ENCODE results near the gene RBM33. TPM values are rescaled to one million over a fixed set of nuclear protein-coding genes. Genes with fewer than 3 reads are reported as not detected.

RBM33 gene
- total RNA-seq, 1 donor from 2014 or later, result 50.5 TPM

- no peak for TF ChIP-seq CTCF (IDR thresholded peaks at IDR 0.05; ENCODE audit: insufficient read depth, low read depth, low read length)
- no peak for TF ChIP-seq EZH2 (IDR thresholded peaks at IDR 0.05; ENCODE audit: insufficient read depth, low read length)
- H3K79me2 ChIP-seq (ENCODE audit: insufficient read depth, low read length), result no peaks in the 10 kb centered on the region
- no peak for FAIRE-seq
- H3K4me2 ChIP-seq (ENCODE audit: low read length), result no peak overlapping the region
- Mint-ChIP-seq H3K9me3 (ENCODE audit: unreplicated experiment) (no peaks in the 10 kb centered on the region), H3K27ac (ENCODE audit: unreplicated experiment) (peak overlapping the region; percentile 59), H3K36me3 (ENCODE audit: low read depth, unreplicated experiment) (peaks cover 6% of the 10 kb centered on the region), H3K4me1 (ENCODE audit: low read depth, unreplicated experiment) (peaks cover 14% of the 10 kb centered on the region), H3K27me3 (ENCODE audit: low read depth, unreplicated experiment) (no peaks in the 10 kb centered on the region), H3K4me3 (ENCODE audit: unreplicated experiment) (no peak overlapping the region)
- H3K36me3 ChIP-seq (ENCODE audit: insufficient read depth, low read length), result peaks cover 26% of the 10 kb centered on the region
- no peak overlapping the region for H3K9ac ChIP-seq (ENCODE audit: low read length)
- peaks cover 40% of the 10 kb centered on the region for H4K20me1 ChIP-seq (ENCODE audit: insufficient read depth, low read length)
- H2AFZ ChIP-seq (ENCODE audit: low read depth, low read length), result no peak overlapping the region
- no peak overlapping the region for H3K4me3 ChIP-seq (ENCODE audit: insufficient read depth, low read depth, low read length)
- no peaks in the 10 kb centered on the region for H3K4me1 ChIP-seq (ENCODE audit: insufficient read depth, low read length)
- no peak overlapping the region for H3K27ac ChIP-seq (ENCODE audit: low read depth, low read length)
- H3K9me3 ChIP-seq (ENCODE audit: insufficient read depth, low read depth, low read length), result no peaks in the 10 kb centered on the region
- DNase-seq (ENCODE audit: low read depth), result no peak
- H3K27me3 ChIP-seq (ENCODE audit: insufficient read depth, low read length), result no peaks in the 10 kb centered on the region
These were observed 125.8 kb downstream of the RBM33 start for GRCh38 chr7:155770241-155770640.

- no peak overlapping the region for H3K27ac ChIP-seq (ENCODE audit: low read depth, low read length)
- no peaks in the 10 kb centered on the region for H3K9me3 Mint-ChIP-seq (ENCODE audit: unreplicated experiment)
- H3K4me3 Mint-ChIP-seq (ENCODE audit: unreplicated experiment), result no peak overlapping the region
- FAIRE-seq, result no peak
- H3K4me1 Mint-ChIP-seq (ENCODE audit: low read depth, unreplicated experiment), result peaks cover 14% of the 10 kb centered on the region
- H3K9ac ChIP-seq (ENCODE audit: low read length), result no peak overlapping the region
- H2AFZ ChIP-seq (ENCODE audit: low read depth, low read length), result no peak overlapping the region
- H3K27me3 Mint-ChIP-seq (ENCODE audit: low read depth, unreplicated experiment), result no peaks in the 10 kb centered on the region
- H3K9me3 ChIP-seq (ENCODE audit: insufficient read depth, low read depth, low read length), result no peaks in the 10 kb centered on the region
- H3K36me3 ChIP-seq (ENCODE audit: insufficient read depth, low read length), result peaks cover 26% of the 10 kb centered on the region
- peaks cover 32% of the 10 kb centered on the region for H4K20me1 ChIP-seq (ENCODE audit: insufficient read depth, low read length)
- no peak overlapping the region for H3K27ac Mint-ChIP-seq (ENCODE audit: unreplicated experiment)
- H3K36me3 Mint-ChIP-seq (ENCODE audit: low read depth, unreplicated experiment), result peaks cover 12% of the 10 kb centered on the region
- no peaks in the 10 kb centered on the region for H3K4me1 ChIP-seq (ENCODE audit: insufficient read depth, low read length)
- H3K4me2 ChIP-seq (ENCODE audit: low read length), result no peak overlapping the region
- DNase-seq (ENCODE audit: low read depth), result no peak
- no peak overlapping the region for H3K4me3 ChIP-seq (ENCODE audit: insufficient read depth, low read depth, low read length)
- TF ChIP-seq EZH2 (IDR thresholded peaks at IDR 0.05; ENCODE audit: insufficient read depth, low read length), result no peak
- TF ChIP-seq CTCF (IDR thresholded peaks at IDR 0.05; ENCODE audit: insufficient read depth, low read depth, low read length), result no peak
- H3K27me3 ChIP-seq (ENCODE audit: insufficient read depth, low read length), result no peaks in the 10 kb centered on the region
- no peaks in the 10 kb centered on the region for H3K79me2 ChIP-seq (ENCODE audit: insufficient read depth, low read length)
These were observed 129.1 kb downstream of the RBM33 start for GRCh38 chr7:155773531-155773930.

- H3K4me3 ChIP-seq (ENCODE audit: insufficient read depth, low read depth, low read length), result no peak overlapping the region
- Mint-ChIP-seq H3K27ac (ENCODE audit: unreplicated experiment) (no peak overlapping the region), H3K36me3 (ENCODE audit: low read depth, unreplicated experiment) (peaks cover 12% of the 10 kb centered on the region), H3K9me3 (ENCODE audit: unreplicated experiment) (no peaks in the 10 kb centered on the region), H3K4me3 (ENCODE audit: unreplicated experiment) (no peak overlapping the region), H3K4me1 (ENCODE audit: low read depth, unreplicated experiment) (peaks cover 9% of the 10 kb centered on the region), H3K27me3 (ENCODE audit: low read depth, unreplicated experiment) (no peaks in the 10 kb centered on the region)
- H2AFZ ChIP-seq (ENCODE audit: low read depth, low read length), result no peak overlapping the region
- H3K9me3 ChIP-seq (ENCODE audit: insufficient read depth, low read depth, low read length), result no peaks in the 10 kb centered on the region
- TF ChIP-seq CTCF (IDR thresholded peaks at IDR 0.05; ENCODE audit: insufficient read depth, low read depth, low read length) (no peak), EZH2 (IDR thresholded peaks at IDR 0.05; ENCODE audit: insufficient read depth, low read length) (no peak)
- H3K27ac ChIP-seq (ENCODE audit: low read depth, low read length), result no peak overlapping the region
- FAIRE-seq, result no peak
- H3K9ac ChIP-seq (ENCODE audit: low read length), result no peak overlapping the region
- H3K27me3 ChIP-seq (ENCODE audit: insufficient read depth, low read length), result no peaks in the 10 kb centered on the region
- H3K4me1 ChIP-seq (ENCODE audit: insufficient read depth, low read length), result no peaks in the 10 kb centered on the region
- peaks cover 23% of the 10 kb centered on the region for H3K36me3 ChIP-seq (ENCODE audit: insufficient read depth, low read length)
- H4K20me1 ChIP-seq (ENCODE audit: insufficient read depth, low read length), result peaks cover 25% of the 10 kb centered on the region
- H3K79me2 ChIP-seq (ENCODE audit: insufficient read depth, low read length), result no peaks in the 10 kb centered on the region
- DNase-seq (ENCODE audit: low read depth), result no peak
- no peak overlapping the region for H3K4me2 ChIP-seq (ENCODE audit: low read length)
These were observed 130.5 kb downstream of the RBM33 start for GRCh38 chr7:155774947-155775346.
